Neutrophil (primary cell): ENCODE results near the gene PPP1R14B.

Experiments
- H3K27ac ChIP-seq: fragments of 200-600 bp; sonication (generic); 2 replicates; pipeline ENCODE4 v1.5.1; 2016; ENCODE audit warnings: mild to moderate bottlenecking, moderate library complexity
- H3K27me3 ChIP-seq: fragments of 200-600 bp; sonication (generic); 2 replicates; pipeline ENCODE4 v1.6.0; 2016; ENCODE audit warnings: mild to moderate bottlenecking
- H3K36me3 ChIP-seq: fragments of 200-600 bp; sonication (generic); 2 replicates; pipeline ENCODE4 v1.5.1; 2017
- H3K4me1 ChIP-seq, 2 experiments: fragments of 200-600 bp in 1 of 2; sonication (generic) in 1 of 2; 1 replicate in 1 of 2; 2 replicates in 1 of 2; pipeline versions ENCODE4 v1.5.1 to v1.6.1; 2013 to 2016; ENCODE audit warnings: low read depth in 1 of 2, low read length in 1 of 2, mild to moderate bottlenecking in 1 of 2, moderate library complexity in 1 of 2; ENCODE audit not compliant: control insufficient read depth in 1 of 2, insufficient read depth in 1 of 2
- H3K4me3 ChIP-seq, 2 experiments: fragments of 200-600 bp in 1 of 2; sonication (generic) in 1 of 2; 1 replicate in 1 of 2; 2 replicates in 1 of 2; pipeline ENCODE4 v1.5.1; 2013 to 2016; ENCODE audit warnings: low read depth in 1 of 2, low read length in 1 of 2, mild to moderate bottlenecking in 1 of 2, moderate library complexity in 1 of 2
- H3K9me3 ChIP-seq: fragments of 200-600 bp; sonication (generic); 2 replicates; pipeline ENCODE4 v1.5.1; 2016
- CTCF ChIP-seq: fragments of 200-600 bp; sonication (generic); IDR thresholded peaks from 2 replicates; pipeline ENCODE4 v1.5.1; 2016; ENCODE audit warnings: antibody characterized with exemption

Gene PPP1R14B

GRCh38 chr11:64245797-64246620 is 734 bp downstream of the PPP1R14B start:
- peaks cover 16% of the 10 kb centered on the region for H3K27me3 ChIP-seq
- peaks cover 47 to 58% of the 10 kb centered on the region in 2 experiments for H3K4me1 ChIP-seq
- no peaks in the 10 kb centered on the region for H3K9me3 ChIP-seq
- peak overlapping the region; percentile 55 to 85 for H3K4me3 ChIP-seq
- H3K36me3 ChIP-seq, result no peaks in the 10 kb centered on the region
- H3K27ac ChIP-seq, result peak overlapping the region; percentile 13
- no peak for TF ChIP-seq CTCF

- Histone ChIP-seq H3K9me3 (no peaks in the 10 kb centered on the region), H3K36me3 (no peaks in the 10 kb centered on the region), H3K27me3 (peaks cover 11% of the 10 kb centered on the region), H3K4me3 (peak overlapping the region; percentile 55 to 85), H3K27ac (peak overlapping the region; percentile 13), H3K4me1 (peaks cover 44 to 58% of the 10 kb centered on the region in 2 experiments)
- TF ChIP-seq CTCF, result no peak
These were observed 1.3 kb downstream of the PPP1R14B start for GRCh38 chr11:64245401-64245796.

GRCh38 chr11:64244966-64245365 is 1.8 kb downstream of the PPP1R14B start:
- no peaks in the 10 kb centered on the region for H3K36me3 ChIP-seq
- H3K4me3 ChIP-seq, result no peak overlapping the region
- H3K27ac ChIP-seq, result no peak overlapping the region
- H3K27me3 ChIP-seq, result peaks cover 10% of the 10 kb centered on the region
- no peak for TF ChIP-seq CTCF
- H3K9me3 ChIP-seq, result no peaks in the 10 kb centered on the region
- H3K4me1 ChIP-seq, result peaks cover 48 to 60% of the 10 kb centered on the region in 2 experiments

GRCh38 chr11:64244107-64244506 is 2.6 kb downstream of the PPP1R14B start:
- H3K4me3 ChIP-seq, result no peak overlapping the region
- H3K27ac ChIP-seq, result no peak overlapping the region
- no peak for TF ChIP-seq CTCF
- H3K27me3 ChIP-seq, result peaks cover 10% of the 10 kb centered on the region
- peaks cover 57 to 68% of the 10 kb centered on the region in 2 experiments for H3K4me1 ChIP-seq
- H3K36me3 ChIP-seq, result no peaks in the 10 kb centered on the region
- no peaks in the 10 kb centered on the region for H3K9me3 ChIP-seq

- TF ChIP-seq CTCF, result no peak
- peak overlapping the region; percentile 10 for H3K27ac ChIP-seq
- peaks cover 64 to 76% of the 10 kb centered on the region in 2 experiments for H3K4me1 ChIP-seq
- H3K9me3 ChIP-seq, result no peaks in the 10 kb centered on the region
- no peak overlapping the region for H3K4me3 ChIP-seq
- H3K27me3 ChIP-seq, result peaks cover 10% of the 10 kb centered on the region
- H3K36me3 ChIP-seq, result no peaks in the 10 kb centered on the region
These were observed 3.4 kb downstream of the PPP1R14B start for GRCh38 chr11:64243236-64243854.
